Measurements from ENCODE around the gene GNAZ. TPM values are rescaled to one million over a fixed set of nuclear protein-coding genes. Genes with fewer than 3 reads are reported as not detected.

Gene GNAZ
- total RNA-seq, 1 experiment from 2014 or later = 5.0 TPM

GRCh38 chr22:23106906-23107367, 36.6 kb downstream of the GNAZ start:
- H4K8ac ChIP-seq (replicated peaks; ENCODE audit: insufficient read length, low read depth, low read length) = no peak overlapping the region
- no peak overlapping the region for H4K91ac ChIP-seq (ENCODE audit: insufficient read length, low read depth, low read length)
- H4K20me1 ChIP-seq (ENCODE audit: control insufficient read depth, insufficient read depth, insufficient read length) = no peaks in the 10 kb centered on the region
- no peak overlapping the region for H3K56ac ChIP-seq (ENCODE audit: insufficient read length, low read depth, low read length)
- H2AFZ ChIP-seq (ENCODE audit: low read length) = no peak overlapping the region
- H3K27ac ChIP-seq (ENCODE audit: insufficient read length, low read depth, low read length) = no peak overlapping the region
- no peak overlapping the region for H2AK5ac ChIP-seq (ENCODE audit: insufficient read length, low read length)
- H3K9me3 ChIP-seq (ENCODE audit: control insufficient read depth, low read depth, low read length) = no peaks in the 10 kb centered on the region
- no peak overlapping the region for H3K14ac ChIP-seq (ENCODE audit: insufficient read depth, low read length)
- H2BK20ac ChIP-seq (ENCODE audit: low read depth, low read length, poor library complexity, severe bottlenecking) = no peak overlapping the region
- no peak for DNase-seq
- no peak overlapping the region for H3K4me2 ChIP-seq (ENCODE audit: insufficient read depth, insufficient read length, low read length)
- H3K23me2 ChIP-seq (ENCODE audit: insufficient read length, low read depth, low read length, poor library complexity, severe bottlenecking) = no peaks in the 10 kb centered on the region
- no peak overlapping the region for H3T11ph ChIP-seq (ENCODE audit: low read length)
- H3K4me3 Mint-ChIP-seq = no peak overlapping the region
- no peak for TF ChIP-seq CTCF (conservative IDR thresholded peaks at IDR 0.05)
- no peak overlapping the region for H2BK120ac ChIP-seq (ENCODE audit: low read depth, low read length, poor library complexity, severe bottlenecking)
- H4K5ac ChIP-seq (ENCODE audit: insufficient read length, low read depth, low read length) = no peak overlapping the region
- no peak overlapping the region for H2BK5ac ChIP-seq (ENCODE audit: insufficient read length, low read length)
- H2BK15ac ChIP-seq (ENCODE audit: low read depth, low read length) = no peak overlapping the region
- H2BK12ac ChIP-seq (ENCODE audit: insufficient read length, low read depth, low read length) = no peak overlapping the region
- no peaks in the 10 kb centered on the region for H3K79me2 ChIP-seq (ENCODE audit: insufficient read depth, low read length)
- peaks cover 4% of the 10 kb centered on the region in 2 experiments; a peak in 3 of 4 replicates for H3K4me1 Mint-ChIP-seq
- H3K9me3 Mint-ChIP-seq = no peaks in the 10 kb centered on the region
- no peaks in the 10 kb centered on the region for H3K4me1 ChIP-seq (ENCODE audit: insufficient read depth, low read length)
- no peak overlapping the region for H3K27ac Mint-ChIP-seq
- H3K18ac ChIP-seq (ENCODE audit: insufficient read length, low read depth, low read length) = no peak overlapping the region
- H3K27me3 Mint-ChIP-seq (ENCODE audit: low read depth) = peaks cover 27% of the 10 kb centered on the region
- no peaks in the 10 kb centered on the region for H3K36me3 Mint-ChIP-seq (ENCODE audit: insufficient read depth in 1 of 3, low read depth in 3 of 3)
- no peaks in the 10 kb centered on the region; the same call in 1 of the 2 replicates for H3K27me3 ChIP-seq (ENCODE audit: insufficient read depth, low read length)
- no peak overlapping the region for H3K9ac ChIP-seq (ENCODE audit: extremely low read depth, insufficient read length, low read length)
- H3K23ac ChIP-seq (ENCODE audit: insufficient read length, low read depth, low read length) = no peak overlapping the region
- no peaks in the 10 kb centered on the region for H3K79me1 ChIP-seq (ENCODE audit: insufficient read depth, low read depth, low read length, poor library complexity, severe bottlenecking)
- no peak overlapping the region for H3K4ac ChIP-seq (ENCODE audit: low read depth, low read length)
- no CpG with 5 or more reads among the region's 8 CpGs for WGBS (ENCODE audit: extremely low coverage, insufficient read length, low lambda C conversion rate)
